Stimulated activated CD8-positive, alpha-beta memory T cell treated with anti-CD3 and anti-CD28 coated beads, Interleukin-4, amount 100 ng/mL, for 1 hour (primary cell): ENCODE data around the gene SPATA16.
"Not testable (repeated sequence)": the region's sequence is repeated elsewhere in the genome, so short reads cannot be mapped to it uniquely, and the experiment has no call there.

Experiments used
- DNase-seq, 2 donors: peaks; one replicate each; pipeline ENCODE4 v3.0.0-alpha.2; 2020; ENCODE audit warnings: low read depth in 2 of 2, low spot score in 1 of 2

Gene SPATA16, protein sequence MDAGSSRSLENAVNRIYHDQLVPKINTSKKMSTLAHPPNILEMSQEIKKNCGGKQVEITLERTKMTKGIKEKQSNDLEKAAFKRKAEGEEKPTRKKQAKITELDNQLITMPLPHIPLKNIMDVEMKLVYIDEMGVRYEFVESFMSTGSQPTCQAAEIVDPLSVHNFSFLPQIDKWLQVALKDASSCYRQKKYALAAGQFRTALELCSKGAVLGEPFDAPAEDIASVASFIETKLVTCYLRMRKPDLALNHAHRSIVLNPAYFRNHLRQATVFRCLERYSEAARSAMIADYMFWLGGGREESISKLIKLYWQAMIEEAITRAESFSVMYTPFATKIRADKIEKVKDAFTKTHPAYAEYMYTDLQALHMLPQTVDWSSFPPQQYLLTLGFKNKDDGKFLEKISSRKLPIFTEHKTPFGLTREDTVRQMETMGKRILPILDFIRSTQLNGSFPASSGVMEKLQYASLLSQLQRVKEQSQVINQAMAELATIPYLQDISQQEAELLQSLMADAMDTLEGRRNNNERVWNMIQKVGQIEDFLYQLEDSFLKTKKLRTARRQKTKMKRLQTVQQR

DNA sequence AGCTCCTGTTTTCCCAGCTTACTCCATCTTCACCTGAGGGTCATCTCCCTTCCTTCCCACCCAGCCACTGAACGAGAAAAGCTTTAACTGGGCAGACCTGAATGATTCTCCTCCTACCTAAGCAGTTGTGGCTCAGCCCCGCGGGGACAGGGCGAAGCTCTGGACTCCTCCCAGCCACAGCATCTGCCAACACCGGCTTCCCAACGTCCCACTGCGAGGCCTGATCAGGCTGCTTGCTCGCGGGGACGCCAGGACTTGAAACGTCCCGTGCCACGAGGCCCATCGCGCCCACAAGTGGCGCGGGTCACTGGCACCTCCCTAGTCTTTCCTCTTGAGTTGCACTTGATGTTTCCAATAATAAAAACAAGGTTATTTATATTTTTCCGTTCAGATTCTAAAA lies at the start of gene SPATA16:
Gene SPATA16, minus strand, starts transcription at position 250 of the 400 bp plus-strand sequence. CDS start 23,504 bp downstream, outside the sequence.
- no peak for DNase-seq

DNA sequence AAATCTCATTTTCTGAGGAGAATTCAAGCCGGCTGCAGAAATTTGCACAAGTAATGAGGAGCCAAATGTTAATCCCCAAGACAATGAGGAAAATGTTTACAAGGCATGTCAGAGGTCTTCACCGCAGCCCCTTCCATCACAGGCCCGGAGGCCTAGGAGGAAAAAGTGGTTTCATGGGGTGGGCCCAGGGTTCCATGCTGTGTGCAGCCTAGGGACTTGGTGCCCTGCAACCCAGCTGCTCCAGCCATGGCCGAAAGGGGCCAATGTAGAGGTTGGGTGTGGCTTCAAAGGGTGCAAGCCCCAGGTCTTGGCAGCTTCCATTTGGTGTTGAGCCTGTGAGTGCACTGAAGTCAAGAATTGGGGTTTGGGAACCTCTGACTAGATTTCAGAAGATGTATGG lies 42.0 kb upstream of the SPATA16 start:
- not testable (repeated sequence) for DNase-seq

DNA sequence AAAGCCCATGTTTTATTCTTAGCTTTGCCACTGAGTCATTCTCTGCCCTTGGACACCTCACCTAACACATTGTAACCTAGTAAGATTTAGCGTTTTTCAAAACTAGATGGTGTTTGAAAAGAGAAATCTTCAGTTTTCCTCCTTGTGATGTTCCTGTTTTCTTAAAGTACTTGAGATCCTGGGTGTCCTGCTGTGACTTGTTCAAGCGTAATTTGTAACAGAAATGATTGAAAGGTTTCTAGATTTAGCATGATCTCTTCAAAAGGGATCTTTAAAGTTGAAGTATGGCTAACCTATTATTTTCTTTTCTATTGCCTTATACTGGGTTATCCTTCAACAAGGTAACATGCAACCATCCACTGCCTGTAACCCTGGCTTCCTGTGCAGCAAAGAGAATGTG lies 32.6 kb upstream of the SPATA16 start:
- no peak for DNase-seq

DNA sequence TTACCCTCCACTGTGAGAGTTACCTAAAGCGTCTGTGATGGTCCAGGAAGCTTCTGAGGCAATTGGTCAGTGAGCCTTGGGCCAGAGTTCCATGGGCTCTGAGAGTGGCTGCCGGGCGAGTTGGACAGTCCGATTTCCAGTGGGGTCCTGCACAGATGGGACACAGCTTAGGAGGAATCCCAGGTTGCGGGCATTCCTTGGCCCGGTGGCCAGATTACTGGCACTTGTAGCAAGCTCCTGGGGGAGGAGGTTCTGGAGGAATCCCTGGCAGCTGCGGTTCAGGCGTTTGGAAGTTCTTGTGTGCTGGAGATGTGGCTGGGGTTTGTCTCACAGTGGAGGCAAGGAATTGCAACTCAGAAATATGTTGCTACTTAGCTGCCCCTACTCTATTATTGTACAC lies 18.1 kb upstream of the SPATA16 start:
- not testable (repeated sequence) for DNase-seq

DNA sequence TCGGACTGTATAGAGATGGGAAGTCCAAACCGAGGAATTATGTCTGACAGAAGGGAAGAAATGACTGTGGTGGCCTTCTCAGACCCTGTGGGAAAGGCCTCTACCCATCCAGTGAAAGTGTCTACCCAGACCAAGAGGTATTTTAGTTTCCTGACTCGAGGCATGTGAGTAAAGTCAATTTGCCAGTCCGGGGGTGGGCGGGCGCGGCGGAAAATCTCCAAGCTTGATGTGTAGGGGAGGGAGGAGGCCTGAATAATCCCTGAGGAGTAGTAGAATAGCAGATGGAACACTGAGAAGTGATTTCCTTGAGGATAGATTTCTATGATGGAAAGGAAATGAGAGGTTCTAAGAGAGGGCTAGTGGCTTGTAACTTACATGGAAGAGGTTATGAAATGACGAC lies 15.5 kb upstream of the SPATA16 start:
- DNase-seq: not testable (repeated sequence)

DNA sequence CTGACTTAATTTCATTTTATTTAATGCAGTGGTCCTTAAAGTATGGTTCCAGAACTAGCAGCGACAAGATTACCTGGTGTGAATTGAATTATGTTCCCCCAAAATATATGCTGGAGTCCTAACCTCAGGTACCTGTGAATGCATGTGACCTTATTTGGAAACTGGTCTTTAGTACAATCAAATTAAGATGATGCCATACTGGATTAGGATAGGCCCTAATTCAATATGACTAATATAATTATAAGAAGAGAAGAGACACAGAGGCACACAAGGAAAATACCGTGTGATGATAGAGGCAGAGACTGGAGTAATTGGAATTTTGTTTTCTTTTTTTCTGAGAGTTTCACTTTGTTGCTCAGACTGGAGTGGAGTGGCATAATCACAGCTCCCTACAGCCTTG lies 12.6 kb upstream of the SPATA16 start:
- DNase-seq: no peak

DNA sequence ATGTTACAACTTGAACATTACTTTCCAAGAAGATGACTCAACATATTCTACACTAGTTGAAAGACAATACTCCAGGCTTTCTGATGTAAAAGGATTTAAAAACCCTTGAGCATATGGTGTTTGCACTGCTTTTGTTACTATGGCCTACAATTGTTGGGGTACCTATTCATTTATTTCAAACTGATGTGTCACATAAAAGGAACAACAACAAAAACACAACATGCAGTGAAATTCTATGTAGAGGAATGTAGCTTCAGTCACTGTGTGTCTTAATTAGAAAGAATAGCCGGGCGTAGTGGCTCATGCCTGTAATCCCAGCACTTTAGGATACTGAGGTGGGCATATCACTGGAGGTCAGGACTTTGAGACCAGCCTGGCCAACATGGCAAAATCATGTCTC lies 1.6 kb downstream of the SPATA16 start:
- no peak for DNase-seq

DNA sequence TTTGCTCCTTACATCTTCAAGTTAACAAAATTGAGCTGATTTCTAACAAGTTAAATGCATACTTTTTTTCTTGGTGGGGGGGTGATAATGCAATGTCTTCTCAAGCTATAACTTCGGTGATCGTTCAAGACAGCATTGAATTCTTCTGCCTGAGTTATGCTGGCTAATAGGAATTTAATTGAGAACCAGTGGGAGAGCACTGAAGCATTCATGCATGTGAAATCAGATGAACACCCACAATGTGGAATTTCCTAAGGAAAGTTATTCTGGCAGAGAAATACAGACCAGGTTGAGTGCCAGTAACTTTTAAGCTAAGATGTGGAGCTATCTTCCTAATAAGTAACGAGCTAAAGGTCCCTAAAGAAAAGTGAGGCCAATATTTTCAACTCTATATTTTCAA lies 3.0 kb downstream of the SPATA16 start:
- DNase-seq: no peak

DNA sequence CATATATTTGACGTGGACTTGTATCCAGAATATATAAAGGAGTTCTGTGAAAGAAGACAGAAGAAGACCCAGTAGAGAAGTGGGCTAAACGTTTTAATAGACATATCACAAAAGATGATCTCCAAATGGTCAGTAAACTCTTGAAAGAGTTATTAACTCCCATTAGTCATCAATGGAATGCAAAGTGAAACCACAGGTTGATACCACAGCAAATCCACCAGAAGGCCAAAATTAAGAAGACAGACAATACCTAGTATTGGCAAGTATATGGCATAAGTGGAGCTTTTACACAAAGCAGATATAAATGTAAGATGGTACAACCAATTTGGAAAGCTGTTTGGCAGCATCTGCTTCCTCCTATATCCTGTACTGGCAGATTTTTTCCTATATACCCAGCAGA lies 6.0 kb downstream of the SPATA16 start:
- DNase-seq: no peak

DNA sequence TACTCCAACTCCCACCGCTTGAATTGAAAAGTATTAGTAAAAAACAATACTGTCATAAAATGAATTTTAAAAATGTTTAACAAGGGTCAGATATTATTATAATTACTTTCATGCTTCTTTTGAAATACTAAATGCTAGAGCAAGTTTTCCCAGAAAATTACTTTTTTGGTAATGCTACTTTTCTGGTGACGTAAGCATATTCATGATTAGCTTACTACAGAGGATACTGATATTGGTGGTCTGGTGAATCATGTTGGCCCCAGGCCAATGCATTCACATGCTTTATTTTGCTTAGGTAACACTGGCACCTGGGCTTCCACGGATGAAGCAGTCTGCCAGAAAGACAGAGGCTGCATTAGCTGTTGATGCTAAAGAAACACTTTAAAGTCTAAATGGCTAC lies 12.4 kb downstream of the SPATA16 start:
- DNase-seq: no peak

DNA sequence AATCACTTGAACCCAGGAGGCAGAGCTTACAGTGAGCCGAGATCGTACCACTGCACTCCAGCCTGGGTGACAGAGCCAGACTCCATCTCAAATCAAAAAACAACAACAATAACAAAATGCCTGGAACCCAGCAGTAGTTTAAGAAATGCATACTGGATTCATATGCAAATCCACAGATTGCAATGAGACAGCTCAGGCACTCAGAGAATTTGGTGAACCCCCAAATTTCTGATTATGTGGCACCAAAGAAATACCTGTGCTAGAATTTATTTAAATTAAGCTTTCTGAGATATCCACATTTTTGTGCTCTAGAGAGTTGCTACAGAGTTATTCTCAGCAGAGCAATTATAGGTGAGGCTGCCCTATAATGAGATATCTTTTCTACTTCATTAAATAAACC lies 29.7 kb downstream of the SPATA16 start:
- DNase-seq: no peak

DNA sequence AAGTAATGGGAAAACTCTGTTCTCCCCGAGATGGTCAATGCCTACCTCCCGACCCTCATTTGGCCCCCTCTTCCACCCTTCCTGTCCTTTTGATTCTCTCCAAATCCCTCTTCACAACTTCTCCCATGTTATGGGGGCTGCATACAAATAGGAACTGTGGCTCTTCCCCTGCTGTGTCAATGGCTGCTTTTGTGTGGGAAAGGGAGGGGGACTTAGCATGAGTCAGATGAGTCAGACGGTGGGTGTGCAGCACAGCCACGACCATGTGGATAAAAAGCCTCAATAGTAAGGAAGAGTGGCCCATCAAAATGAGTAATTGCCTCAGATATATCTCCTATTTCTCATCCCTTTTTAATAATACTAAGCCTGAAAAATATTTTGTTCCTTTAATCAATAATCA lies 31.9 kb downstream of the SPATA16 start:
- no peak for DNase-seq

DNA sequence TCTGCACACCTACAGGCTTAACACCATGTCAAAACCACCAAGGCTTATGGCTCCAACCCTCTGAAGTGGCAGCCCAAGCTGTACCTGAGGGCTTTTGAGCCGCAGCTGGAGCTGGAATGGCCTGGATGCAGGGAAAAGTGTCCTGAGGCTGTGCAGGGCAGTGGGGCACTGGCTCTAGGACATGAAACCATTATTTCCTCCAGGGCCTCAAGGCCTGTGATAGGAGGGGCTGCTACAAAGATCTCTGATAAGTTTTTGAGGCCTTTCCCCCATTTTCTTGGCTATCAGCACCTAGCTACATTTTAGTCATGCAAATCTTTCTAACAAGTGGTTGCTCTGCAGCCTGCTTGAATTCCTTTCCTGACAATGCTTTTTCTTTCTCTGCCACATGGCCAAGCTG lies 37.6 kb downstream of the SPATA16 start:
- DNase-seq: no peak

DNA sequence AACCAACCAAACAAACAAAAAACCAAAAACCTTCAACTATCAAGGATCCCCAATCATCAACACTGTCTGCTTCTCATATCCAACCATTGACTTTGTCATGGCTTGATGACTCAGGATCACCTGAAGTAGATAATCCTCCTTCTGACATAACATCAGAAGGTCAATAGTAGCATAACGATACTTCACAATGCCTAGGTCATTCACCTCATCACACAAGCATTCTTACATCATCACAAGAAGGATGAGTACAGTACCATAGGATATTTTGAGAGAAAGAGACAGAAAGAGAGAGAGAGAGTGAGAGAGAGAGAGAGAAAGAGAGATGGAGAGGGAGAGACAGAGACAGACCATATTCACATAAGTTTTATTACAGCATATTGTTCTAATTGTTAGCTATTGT lies 42.1 kb downstream of the SPATA16 start:
- no peak for DNase-seq

DNA sequence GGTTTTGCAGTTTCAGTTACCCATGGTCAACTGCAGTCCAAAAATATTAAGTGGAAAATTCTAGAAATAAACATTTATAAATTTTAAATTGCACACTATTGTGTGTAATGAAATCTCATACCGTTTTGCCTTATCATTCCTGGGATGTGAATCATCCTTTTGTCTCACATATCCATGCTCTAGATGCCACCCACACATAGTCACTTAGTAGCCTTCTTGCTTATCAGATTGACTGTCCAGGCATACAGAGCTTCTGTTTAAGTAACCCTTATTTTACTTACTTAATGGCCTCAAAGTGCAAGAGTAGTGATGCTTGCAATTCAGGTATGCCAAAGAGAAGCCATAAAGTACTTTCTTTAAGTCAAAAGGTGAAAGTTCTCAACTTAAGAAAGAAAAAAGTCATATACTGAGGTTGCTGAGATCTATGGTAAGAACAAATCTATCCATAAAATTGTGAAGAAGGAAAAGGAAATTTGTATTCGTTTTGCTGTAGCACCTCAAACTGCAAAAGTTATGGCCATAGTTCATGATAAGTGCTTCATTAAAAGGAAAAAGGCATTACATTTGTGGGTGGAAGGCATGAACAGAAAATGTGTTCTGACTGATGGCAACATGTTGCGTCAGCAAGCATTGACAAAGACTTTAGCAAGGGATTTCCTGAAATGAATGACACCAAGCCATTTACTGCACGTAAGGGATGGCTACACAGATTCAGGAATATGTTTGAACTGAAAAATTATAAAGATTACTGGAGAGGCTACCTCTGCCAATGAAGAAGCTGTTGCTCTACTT lies 43.8 kb downstream of the SPATA16 start:
- DNase-seq: no peak

DNA sequence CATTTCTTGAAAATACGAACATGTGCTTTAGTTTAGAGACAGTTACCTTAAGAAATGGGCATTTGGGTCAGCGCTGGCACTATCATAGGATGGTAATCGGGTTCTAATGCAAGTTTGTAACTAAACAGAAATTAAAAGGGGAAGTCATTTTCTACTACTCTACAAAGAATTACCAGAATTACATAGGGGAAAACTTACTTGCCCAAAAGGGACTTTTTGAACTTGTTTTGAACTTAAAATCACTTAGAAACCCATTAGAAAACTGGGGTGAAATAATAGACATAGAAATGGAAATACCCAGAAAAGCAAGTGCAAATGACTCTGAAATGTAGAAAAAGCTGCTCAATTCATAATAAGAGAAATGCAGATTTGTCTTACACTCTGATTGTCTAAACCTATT lies 44.9 kb downstream of the SPATA16 start:
- DNase-seq: no peak

DNA sequence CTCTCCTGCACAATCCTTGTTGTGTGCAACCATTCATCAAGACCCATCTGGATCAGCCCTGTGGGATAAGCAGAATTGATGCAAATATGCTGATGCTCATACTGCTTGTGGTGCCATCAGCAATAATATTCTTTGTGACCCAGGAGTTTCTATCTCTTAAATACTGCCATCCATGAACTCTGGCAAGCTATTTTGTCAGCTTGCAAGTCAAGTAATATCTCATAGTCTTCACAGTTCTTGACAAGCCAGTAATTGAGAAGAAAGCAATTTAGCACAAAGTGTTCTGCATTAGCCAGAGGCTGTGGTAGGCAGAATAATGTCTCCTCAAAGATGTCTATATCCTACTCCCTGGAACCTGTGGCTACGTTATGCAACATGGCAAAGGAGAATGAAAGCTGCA lies 49.0 kb downstream of the SPATA16 start:
- no peak for DNase-seq

DNA sequence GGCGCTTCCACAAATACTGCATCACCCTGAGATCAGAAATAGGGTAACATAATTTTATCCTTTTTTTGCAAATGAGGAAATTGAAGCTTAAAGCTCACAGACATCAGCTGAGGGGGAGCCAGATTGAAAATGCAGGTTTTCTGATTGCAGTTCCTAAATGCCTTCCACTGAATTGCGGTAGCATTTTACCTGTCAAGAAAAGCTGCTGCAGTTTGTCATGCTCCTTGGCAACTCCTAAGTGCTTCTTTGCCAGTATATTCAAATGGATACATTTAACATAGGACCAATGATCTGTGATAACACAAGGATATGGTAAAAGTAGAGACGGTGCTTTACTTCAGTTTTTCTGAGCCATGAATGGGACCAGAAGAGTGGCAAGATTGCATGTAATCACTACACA lies 50.5 kb downstream of the SPATA16 start:
- DNase-seq: no peak

DNA sequence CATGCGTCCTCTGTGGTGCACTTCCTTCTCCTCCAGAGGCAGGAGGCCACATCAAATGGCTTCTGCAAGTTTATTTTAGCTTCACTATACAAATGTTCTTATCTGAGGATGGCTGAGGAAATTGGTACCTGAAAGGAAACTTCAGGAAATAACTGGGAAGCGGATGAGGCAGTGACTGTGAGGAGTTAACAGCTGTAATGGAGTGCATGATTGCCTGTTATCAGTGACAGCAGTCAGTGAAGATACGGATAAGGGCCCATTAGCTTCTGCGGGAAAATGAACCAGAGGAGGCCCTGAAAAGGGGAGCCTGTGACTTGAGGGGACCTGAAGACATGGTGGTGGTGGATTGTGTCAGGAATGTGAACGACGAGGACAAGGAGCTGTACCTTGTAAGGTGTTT lies 51.8 kb downstream of the SPATA16 start:
- DNase-seq: no peak

DNA sequence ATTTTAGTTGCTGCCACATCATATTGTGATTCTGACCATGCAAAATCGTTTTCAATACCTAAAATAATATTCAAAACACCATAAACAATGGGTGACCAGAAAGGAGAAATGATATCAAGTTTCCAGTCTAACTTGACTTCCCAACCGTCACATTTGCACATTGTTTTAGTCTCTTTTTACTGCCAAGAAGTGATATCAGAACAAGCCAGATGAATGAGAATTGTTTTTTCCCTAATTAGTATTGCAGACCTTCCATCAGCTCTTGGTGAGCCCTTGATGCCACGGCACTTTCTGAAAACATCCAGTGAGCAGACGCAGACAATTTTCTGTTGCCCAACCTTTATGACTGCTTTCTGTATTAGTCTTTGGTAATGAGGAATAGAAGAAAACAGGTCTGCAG lies 62.5 kb downstream of the SPATA16 start:
- no peak for DNase-seq

DNA sequence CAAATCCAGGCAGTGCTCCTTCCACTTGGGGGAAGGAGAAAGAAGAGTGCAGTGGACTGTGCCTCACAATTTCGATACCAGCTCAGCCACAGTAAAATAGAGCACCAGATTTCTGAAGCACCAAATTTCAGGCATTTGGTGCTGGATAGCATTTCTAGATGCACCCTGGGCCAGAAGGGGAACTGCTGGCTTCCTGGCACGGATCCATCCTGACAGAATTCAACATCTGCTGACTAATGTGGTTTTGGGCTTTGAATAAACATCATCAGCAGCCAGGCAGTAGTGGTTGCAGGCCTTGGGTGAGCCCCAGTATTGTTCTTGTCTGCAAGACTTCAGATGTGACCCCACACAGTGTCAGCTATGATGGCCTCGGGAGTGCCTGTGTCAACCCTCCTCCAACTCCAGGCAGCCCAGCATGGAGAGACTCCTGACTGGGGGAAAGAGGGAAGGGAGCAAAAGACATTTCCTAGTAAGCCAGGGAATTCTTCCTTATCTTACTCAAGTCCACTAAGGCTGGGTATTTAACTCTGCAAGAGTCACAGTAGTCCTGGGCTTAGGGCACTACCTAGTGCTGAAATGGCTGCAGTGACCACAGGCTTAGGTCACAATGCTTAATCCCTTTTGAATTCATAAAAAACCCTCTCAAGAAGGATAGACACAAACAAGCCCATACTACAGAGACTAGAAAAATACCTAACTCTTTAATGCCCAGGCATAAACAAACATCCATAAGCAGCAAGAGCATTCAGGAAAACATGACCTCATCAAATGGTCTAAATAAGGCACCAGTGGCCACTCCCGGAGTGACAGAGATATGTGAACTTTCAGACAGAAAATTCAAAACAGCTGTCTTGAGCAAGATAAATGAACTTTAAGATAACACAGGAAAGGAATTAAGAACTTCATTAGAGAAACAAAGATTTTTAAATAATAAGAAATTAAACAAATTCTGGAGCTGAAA lies 74.7 kb downstream of the SPATA16 start:
- no peak for DNase-seq
